AG09309 (cell line): Measurements from ENCODE around the gene KRT5.
"Not testable (repeated sequence)": the region's sequence is repeated elsewhere in the genome, so short reads cannot be mapped to it uniquely, and the experiment has no call there.

Experiments
- DNase-seq: peaks from one replicate; pipeline ENCODE4 v3.0.0-alpha.2; 2010; ENCODE audit warnings: low read depth
- H3K4me3 ChIP-seq: 2 replicates; pipeline ENCODE4 v1.5.1; 2011; ENCODE audit warnings: mild to moderate bottlenecking, low read depth, low read length, moderate library complexity; ENCODE audit not compliant: control insufficient read depth
- CTCF ChIP-seq: IDR thresholded peaks from 2 replicates; pipeline ENCODE4 v1.5.1; 2011; ENCODE audit warnings: mild to moderate bottlenecking, low read depth, low read length, inconsistent platforms; ENCODE audit not compliant: insufficient read depth, control insufficient read depth; ENCODE audit errors: missing control alignments

The KRT5 gene

GRCh38 chr12:52502877-52503276 is 17.3 kb downstream of the KRT5 start:
- H3K4me3 ChIP-seq, result no peak overlapping the region
- no peak for TF ChIP-seq CTCF
- DNase-seq, result no peak

- no peak for TF ChIP-seq CTCF
- DNase-seq, result no peak
- no peak overlapping the region for H3K4me3 ChIP-seq
Observed at GRCh38 chr12:52501490-52501889, 18.7 kb downstream of the KRT5 start.

- DNase-seq, result not testable (repeated sequence)
Observed at GRCh38 chr12:52500574-52500973, 19.6 kb downstream of the KRT5 start.

GRCh38 chr12:52499806-52500560 is 20.2 kb downstream of the KRT5 start:
- H3K4me3 ChIP-seq, result no peak overlapping the region
- no peak for TF ChIP-seq CTCF
- DNase-seq, result no peak

More at GRCh38 chr12:52500574-52500973, 19.6 kb downstream of the KRT5 start:
- H3K4me3 ChIP-seq, result not testable (repeated sequence)

GRCh38 chr12:52498946-52499345 is 21.2 kb downstream of the KRT5 start:
- no peak for TF ChIP-seq CTCF
- no peak for DNase-seq
- no peak overlapping the region for H3K4me3 ChIP-seq

GRCh38 chr12:52497975-52498374 is 22.2 kb downstream of the KRT5 start:
- no peak for DNase-seq
- no peak for TF ChIP-seq CTCF
- H3K4me3 ChIP-seq, result no peak overlapping the region

GRCh38 chr12:52496590-52497071 is 23.6 kb downstream of the KRT5 start:
- no peak for DNase-seq
- no peak overlapping the region for H3K4me3 ChIP-seq
- TF ChIP-seq CTCF, result no peak
